Neuronal stem cell (in vitro differentiated cells): Measurements from ENCODE around the gene HAPLN3.

Experiments used
- DNase-seq: peaks from one replicate; pipeline ENCODE4 v3.0.0-alpha.2; 2013; ENCODE audit warnings: low spot score
- H2AFZ ChIP-seq: one replicate; pipeline ENCODE4 v1.6.1; 2013; ENCODE audit warnings: mild to moderate bottlenecking, low read length, inconsistent platforms
- H2AK5ac ChIP-seq: 2 replicates; pipeline ENCODE4 v1.6.1; 2013; ENCODE audit warnings: low read depth, mild to moderate bottlenecking, inconsistent platforms, low read length, moderate library complexity, mixed read lengths
- H2BK120ac ChIP-seq: 2 replicates; pipeline ENCODE4 v1.6.1; 2013; ENCODE audit warnings: low read depth, mild to moderate bottlenecking, inconsistent platforms, low read length, moderate library complexity, mixed read lengths
- H2BK12ac ChIP-seq: one replicate; pipeline ENCODE4 v1.6.1; 2013; ENCODE audit warnings: low read length, inconsistent platforms
- H2BK15ac ChIP-seq: 2 replicates; pipeline ENCODE4 v1.6.1; 2013; ENCODE audit warnings: mild to moderate bottlenecking, low read length, inconsistent platforms, mixed read lengths
- H2BK5ac ChIP-seq: one replicate; pipeline ENCODE4 v1.6.1; 2013; ENCODE audit warnings: inconsistent platforms, mild to moderate bottlenecking, low read length, moderate library complexity
- H3K14ac ChIP-seq: one replicate; pipeline ENCODE4 v1.6.1; 2013; ENCODE audit warnings: low read length, inconsistent platforms
- H3K18ac ChIP-seq: 2 replicates; pipeline ENCODE4 v1.6.1; 2013; ENCODE audit warnings: low read length, inconsistent platforms
- H3K23ac ChIP-seq: 2 replicates; pipeline ENCODE4 v1.6.1; 2013; ENCODE audit warnings: low read depth, mild to moderate bottlenecking, mixed read lengths, low read length, inconsistent platforms; ENCODE audit not compliant: poor library complexity
- H3K27ac ChIP-seq: replicated peaks from 3 replicates; pipeline ENCODE4 v1.5.1; 2013; ENCODE audit warnings: low read length, inconsistent platforms
- H3K27me3 ChIP-seq, 3 experiments: 2 replicates each; pipeline ENCODE4 v1.6.1; 2013; ENCODE audit warnings: low read length in 3 of 3, mild to moderate bottlenecking in 2 of 3, inconsistent platforms in 1 of 3, low read depth in 1 of 3, mixed read lengths in 1 of 3, moderate library complexity in 1 of 3; ENCODE audit not compliant: control insufficient read depth in 3 of 3, insufficient read depth in 3 of 3
- H3K36me3 ChIP-seq, 2 donors: replicated peaks in 1 of 2; 2 replicates each; pipeline ENCODE4 v1.6.1; 2013; ENCODE audit warnings: low read length in 2 of 2; ENCODE audit not compliant: control insufficient read depth in 2 of 2, insufficient read depth in 2 of 2
- H3K4ac ChIP-seq: 2 replicates; pipeline ENCODE4 v1.6.1; 2013; ENCODE audit warnings: inconsistent platforms, mild to moderate bottlenecking, low read length, moderate library complexity
- H3K4me1 ChIP-seq, 2 donors: 1 replicate in 1 of 2; 2 replicates in 1 of 2; pipeline ENCODE4 v1.6.1; 2013; ENCODE audit warnings: low read length in 2 of 2, low read depth in 1 of 2; ENCODE audit not compliant: control insufficient read depth in 2 of 2, insufficient read depth in 1 of 2
- H3K4me2 ChIP-seq: one replicate; pipeline ENCODE4 v1.6.1; 2013; ENCODE audit warnings: mild to moderate bottlenecking, low read length, inconsistent platforms; ENCODE audit not compliant: insufficient read depth, poor library complexity, severe bottlenecking
- H3K4me3 ChIP-seq, 2 donors: 2 replicates each; pipeline ENCODE4 v1.5.1; 2013; ENCODE audit warnings: low read length in 2 of 2, mild to moderate bottlenecking in 2 of 2, inconsistent platforms in 1 of 2, moderate library complexity in 1 of 2
- H3K79me1 ChIP-seq: one replicate; pipeline ENCODE4 v1.6.1; 2013; ENCODE audit warnings: low read depth, mild to moderate bottlenecking, inconsistent platforms, low read length, moderate library complexity
- H3K9ac ChIP-seq: one replicate; pipeline ENCODE4 v1.6.1; 2013; ENCODE audit warnings: mild to moderate bottlenecking, low read depth, low read length, inconsistent platforms; ENCODE audit not compliant: poor library complexity
- H3K9me3 ChIP-seq, 2 donors: replicated peaks in 1 of 2; 2 replicates each; pipeline versions ENCODE3 to v1.6.1; 2013; ENCODE audit warnings: low read length in 2 of 2, mild to moderate bottlenecking in 2 of 2, inconsistent platforms in 1 of 2, low read depth in 1 of 2, mixed read lengths in 1 of 2, moderate library complexity in 1 of 2; ENCODE audit not compliant: control insufficient read depth in 2 of 2, insufficient read depth in 1 of 2
- H4K8ac ChIP-seq: one replicate; pipeline ENCODE4 v1.6.1; 2013; ENCODE audit warnings: low read depth, mild to moderate bottlenecking, inconsistent platforms, low read length, moderate library complexity
- H4K91ac ChIP-seq: one replicate; pipeline ENCODE4 v1.6.1; 2013; ENCODE audit warnings: low read length, low read depth, mild to moderate bottlenecking, inconsistent platforms; ENCODE audit not compliant: poor library complexity
- WGBS, 2 donors: extraction: QIAGEN DNeasy Blood & Tissue Kit; methylation state at CpG; one replicate each; pipeline ENCODE4 v1.1.7; 2013; ENCODE audit warnings: missing lambda C conversion rate in 2 of 2, mixed read lengths in 1 of 2; ENCODE audit not compliant: insufficient read length in 2 of 2, insufficient replicate concordance in 1 of 2; ENCODE audit errors: extremely low coverage in 2 of 2; 5-methylcytosine and 5-hydroxymethylcytosine counted together

Gene HAPLN3

DNA sequence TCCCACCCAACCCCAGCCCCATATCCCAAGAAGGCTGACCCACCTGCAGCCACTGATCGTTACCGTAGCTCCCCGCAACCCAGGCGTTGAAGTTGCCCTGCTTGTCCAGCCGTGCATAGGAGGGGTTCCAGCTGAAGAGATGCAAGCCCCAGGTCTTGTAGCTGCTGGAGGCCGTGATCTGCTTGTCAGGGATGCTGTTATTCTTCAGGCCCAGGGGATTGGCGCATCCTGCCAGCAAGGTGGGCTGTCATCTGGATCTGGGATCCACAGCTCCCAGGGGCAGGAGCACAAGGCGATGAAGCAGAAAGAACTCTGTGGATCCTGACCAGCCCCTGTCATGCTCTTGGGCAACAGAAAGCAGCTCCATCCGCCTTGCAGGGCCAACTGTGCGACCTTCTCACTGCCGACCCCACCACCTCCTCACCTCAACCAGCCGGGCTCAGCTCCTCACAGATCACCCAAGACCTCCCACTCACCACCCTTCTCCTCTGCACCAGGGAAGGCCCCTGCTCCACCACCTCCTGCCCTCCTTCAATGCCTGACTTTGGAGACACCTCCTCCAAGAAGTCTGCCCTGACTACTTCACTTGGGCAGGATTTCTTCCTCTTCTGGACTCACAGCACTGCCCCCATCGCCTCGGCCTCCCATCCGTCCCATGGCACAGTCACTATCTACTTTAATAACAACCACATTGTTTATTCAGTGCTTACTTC lies 6.3 kb upstream of the HAPLN3 start:
- no CpG with 5 or more reads among the region's 15 CpGs for WGBS, 2 donors
- H4K91ac ChIP-seq = no peak overlapping the region
- peaks cover 41 to 66% of the 10 kb centered on the region in 2 donors for H3K36me3 ChIP-seq

DNA sequence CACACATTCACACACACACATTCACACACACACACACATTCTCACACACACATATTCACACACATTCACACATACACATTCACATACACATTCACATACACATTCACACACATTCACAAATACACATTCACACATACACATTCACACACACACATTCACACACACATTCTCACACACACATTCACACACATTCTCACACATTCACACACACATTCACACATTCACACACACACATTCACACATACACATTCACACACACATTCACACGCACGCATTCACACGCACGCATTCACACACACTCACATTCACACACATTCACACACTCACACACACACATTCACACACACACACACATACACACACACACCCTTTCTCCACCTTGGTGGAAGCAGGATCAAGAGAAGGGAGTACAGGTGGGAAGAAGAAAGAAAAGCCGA lies 5.7 kb upstream of the HAPLN3 start:
- no peak overlapping the region for H2AK5ac ChIP-seq
- no peak overlapping the region for H3K27ac ChIP-seq
- no peak overlapping the region for H4K8ac ChIP-seq

More for the DNA sequence above, 6.3 kb upstream of the HAPLN3 start:
- no peak overlapping the region for H3K9ac ChIP-seq
- H3K27ac ChIP-seq = no peak overlapping the region
- H2BK5ac ChIP-seq = no peak overlapping the region
- peak overlapping the region; percentile 8 for H3K23ac ChIP-seq
- no peaks in the 10 kb centered on the region for H3K27me3 ChIP-seq
- H3K4me2 ChIP-seq = no peak overlapping the region
- no peak overlapping the region for H3K4me3 ChIP-seq
- H2BK120ac ChIP-seq = no peak overlapping the region
- H2AK5ac ChIP-seq = no peak overlapping the region
- DNase-seq = no peak
- H3K14ac ChIP-seq = no peak overlapping the region
- H2BK15ac ChIP-seq = no peak overlapping the region
- no peak overlapping the region for H2AFZ ChIP-seq
- H3K18ac ChIP-seq = no peak overlapping the region
- peaks cover 8 to 18% of the 10 kb centered on the region in 2 donors for H3K4me1 ChIP-seq
- peaks cover 7% of the 10 kb centered on the region for H3K79me1 ChIP-seq
- no peak overlapping the region for H2BK12ac ChIP-seq
- H4K8ac ChIP-seq = no peak overlapping the region
- no peaks in the 10 kb centered on the region for H3K9me3 ChIP-seq
- no peak overlapping the region for H3K4ac ChIP-seq

DNA sequence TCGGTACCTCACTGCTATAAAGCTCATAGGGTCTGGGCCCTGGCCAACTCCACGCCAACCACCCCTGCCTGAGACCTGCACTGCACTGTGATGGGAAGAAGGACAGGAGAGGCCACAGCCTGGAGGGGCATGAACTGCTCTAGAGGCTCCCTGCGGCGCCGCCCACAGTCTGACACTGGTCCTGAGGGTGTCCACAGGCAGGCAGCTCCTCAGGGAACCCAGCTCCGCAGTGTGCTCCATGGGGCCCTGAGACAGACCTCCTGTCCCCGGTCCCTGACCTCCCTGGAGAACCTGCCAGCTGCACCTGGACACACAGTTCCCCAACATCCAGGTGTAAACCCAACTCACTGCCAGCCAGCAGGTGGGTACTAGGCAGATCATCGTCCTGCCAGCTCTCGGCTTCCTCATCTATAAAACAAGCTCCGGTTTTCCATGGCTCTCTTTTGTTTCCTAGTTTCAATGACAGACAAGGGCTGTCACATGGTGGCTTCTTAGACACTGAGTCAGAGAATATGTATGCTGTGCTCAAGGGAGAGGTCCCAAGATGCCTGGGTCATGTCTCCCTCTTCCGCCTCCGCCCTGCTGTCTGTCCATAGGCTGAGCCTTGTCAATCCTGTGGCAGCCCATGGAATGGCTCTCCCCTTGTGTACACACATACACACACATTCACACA lies 5.1 kb upstream of the HAPLN3 start:
- no peak overlapping the region for H3K4me3 ChIP-seq
- peaks cover 32 to 54% of the 10 kb centered on the region in 2 donors for H3K36me3 ChIP-seq

More for the DNA sequence above, 5.7 kb upstream of the HAPLN3 start:
- H3K4me2 ChIP-seq = no peak overlapping the region
- H3K4me3 ChIP-seq = no peak overlapping the region
- no peak overlapping the region for H3K4ac ChIP-seq
- H3K27me3 ChIP-seq = no peaks in the 10 kb centered on the region
- no peak overlapping the region for H2BK120ac ChIP-seq
- H2BK5ac ChIP-seq = no peak overlapping the region
- H3K36me3 ChIP-seq = peaks cover 35 to 60% of the 10 kb centered on the region in 2 donors
- H3K79me1 ChIP-seq = peaks cover 5% of the 10 kb centered on the region
- no peak overlapping the region for H2AFZ ChIP-seq
- no peaks in the 10 kb centered on the region for H3K9me3 ChIP-seq
- 100% methylated on average over 4 of the region's 5 CpGs; no CpG with 5 or more reads in 1 of the 2 donors for WGBS, 2 donors
- H3K9ac ChIP-seq = no peak overlapping the region
- peaks cover 13 to 23% of the 10 kb centered on the region in 2 donors for H3K4me1 ChIP-seq
- H2BK15ac ChIP-seq = no peak overlapping the region
- H4K91ac ChIP-seq = no peak overlapping the region
- H3K14ac ChIP-seq = no peak overlapping the region
- DNase-seq = no peak
- no peak overlapping the region for H3K18ac ChIP-seq
- no peak overlapping the region for H2BK12ac ChIP-seq
- H3K23ac ChIP-seq = no peak overlapping the region

DNA sequence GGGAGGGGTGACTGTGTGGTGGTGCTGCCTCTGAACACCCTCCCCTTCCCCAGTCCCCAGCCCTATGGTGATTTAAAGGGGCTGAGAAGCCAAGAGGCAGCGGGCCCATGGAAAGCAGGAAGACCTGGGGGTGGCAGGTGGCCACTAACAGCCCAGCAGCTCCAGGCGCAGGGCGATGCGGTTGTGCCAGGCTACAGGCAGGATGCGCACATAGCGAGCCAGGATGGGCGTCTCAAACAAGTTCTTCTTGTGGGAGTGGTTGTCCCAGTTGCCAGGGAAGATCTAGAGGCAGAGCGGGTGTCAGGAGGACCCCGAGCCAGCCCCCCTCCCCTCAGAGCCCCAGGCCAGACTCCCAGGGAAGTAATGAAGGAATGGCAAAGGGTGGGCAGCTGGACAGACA lies 3.9 kb upstream of the HAPLN3 start:
- no CpG with 5 or more reads among the region's 9 CpGs for WGBS, 2 donors
- Histone ChIP-seq H3K23ac (no peak overlapping the region), H3K79me1 (peaks cover 5% of the 10 kb centered on the region), H3K4ac (no peak overlapping the region), H3K18ac (no peak overlapping the region), H4K8ac (no peak overlapping the region), H2AFZ (no peak overlapping the region), H3K9ac (no peak overlapping the region), H3K4me1 (peaks cover 19 to 25% of the 10 kb centered on the region in 2 donors), H3K27ac (no peak overlapping the region), H3K9me3 (no peaks in the 10 kb centered on the region), H3K27me3 (peaks cover 0 to 15% (median 12%) of the 10 kb centered on the region in 3 experiments), H4K91ac (no peak overlapping the region), H2BK5ac (no peak overlapping the region), H3K4me2 (no peak overlapping the region), H3K4me3 (no peak overlapping the region), H2AK5ac (no peak overlapping the region), H2BK120ac (no peak overlapping the region), H3K36me3 (peaks cover 30 to 44% of the 10 kb centered on the region in 2 donors), H2BK12ac (no peak overlapping the region), H2BK15ac (peak overlapping the region; percentile 87), H3K14ac (no peak overlapping the region)
- no peak for DNase-seq

More for the DNA sequence above, 5.1 kb upstream of the HAPLN3 start:
- Histone ChIP-seq H3K4ac (no peak overlapping the region), H3K4me2 (no peak overlapping the region), H3K27me3 (peaks cover 0 to 3% (median 3%) of the 10 kb centered on the region in 3 experiments), H2BK5ac (no peak overlapping the region), H2BK120ac (no peak overlapping the region), H3K9ac (no peak overlapping the region), H2AFZ (no peak overlapping the region), H3K4me1 (peaks cover 13 to 25% of the 10 kb centered on the region in 2 donors), H3K79me1 (peaks cover 5% of the 10 kb centered on the region), H2BK12ac (no peak overlapping the region), H3K9me3 (no peaks in the 10 kb centered on the region), H3K27ac (no peak overlapping the region), H4K91ac (no peak overlapping the region), H4K8ac (no peak overlapping the region), H3K18ac (peak overlapping the region; percentile 33), H2BK15ac (no peak overlapping the region), H3K14ac (no peak overlapping the region), H3K23ac (no peak overlapping the region), H2AK5ac (no peak overlapping the region)
- no CpG with 5 or more reads among the region's 12 CpGs for WGBS, 2 donors
- DNase-seq = no peak
